HepG2 (cell line): ENCODE data around the gene TSN. TPM values are rescaled to one million over a fixed set of nuclear protein-coding genes. Genes with fewer than 3 reads are reported as not detected.

ENCODE experiments used
- ARID5B ChIP-seq: IDR thresholded peaks from 2 replicates; pipeline ENCODE4 v1.4.0; 2020; ENCODE audit warnings: mild to moderate bottlenecking, missing genetic modification reagents
- ARNTL ChIP-seq: sonication (generic); formaldehyde crosslinking; IDR thresholded peaks from 2 replicates; pipeline ENCODE4 v1.4.0; 2020; ENCODE audit warnings: mild to moderate bottlenecking, missing genetic modification reagents
- BCL6 ChIP-seq: IDR thresholded peaks from 2 replicates; pipeline ENCODE4 v1.6.1; 2016; ENCODE audit warnings: missing genetic modification reagents, missing compliant biosample characterization
- GMEB2 ChIP-seq: IDR thresholded peaks from 2 replicates; pipeline ENCODE4 v1.6.1; 2016; ENCODE audit warnings: missing biosample characterization, missing genetic modification reagents, low read depth
- MAZ ChIP-seq, 2 experiments: sonication (generic) in 1 of 2; formaldehyde crosslinking in 1 of 2; IDR thresholded peaks; 2 replicates each; pipeline versions ENCODE4 v1.5.0 to v1.6.1; 2012 to 2020; ENCODE audit warnings: low read depth in 2 of 2, mild to moderate bottlenecking in 2 of 2, borderline replicate concordance in 1 of 2, improper control_type of control experiment in 1 of 2, low read length in 1 of 2, missing genetic modification reagents in 1 of 2, moderate library complexity in 1 of 2
- MIER2 ChIP-seq: IDR thresholded peaks from 2 replicates; pipeline ENCODE4 v1.6.1; 2016; ENCODE audit warnings: missing biosample characterization, missing genetic modification reagents
- MNT ChIP-seq: fragments of 450-650 bp; IDR thresholded peaks from 2 replicates; pipeline ENCODE4 v1.6.1; 2016
- NR2F2 ChIP-seq: IDR thresholded peaks from 2 replicates; pipeline ENCODE4 v1.6.1; 2012; ENCODE audit warnings: low read depth, inconsistent platforms, borderline replicate concordance
- RELA ChIP-seq: sonication (generic); formaldehyde crosslinking; IDR thresholded peaks from 2 replicates; pipeline ENCODE4 v1.4.0; 2020; ENCODE audit warnings: missing genetic modification reagents
- REST ChIP-seq, 2 experiments: IDR thresholded peaks; 2 replicates each; pipeline ENCODE4 v1.6.1; 2011 to 2012; ENCODE audit warnings: low read length in 2 of 2, borderline replicate concordance in 1 of 2, low read depth in 1 of 2, mild to moderate bottlenecking in 1 of 2, moderate library complexity in 1 of 2
- SMARCE1 ChIP-seq: fragments of 450-650 bp; IDR thresholded peaks from 2 replicates; pipeline ENCODE4 v1.6.1; 2017; ENCODE audit warnings: borderline replicate concordance
- TBX2 ChIP-seq: sonication (generic); formaldehyde crosslinking; IDR thresholded peaks from 2 replicates; pipeline ENCODE4 v1.5.0; 2020; ENCODE audit warnings: missing genetic modification reagents, mild to moderate bottlenecking, borderline replicate concordance
- XRCC5 ChIP-seq: fragments of 200-400 bp; formaldehyde crosslinking; optimal IDR thresholded peaks from 2 replicates; pipeline ENCODE3; 2017; ENCODE audit warnings: mild to moderate bottlenecking, low read length
- ZNF20 ChIP-seq: sonication (generic); formaldehyde crosslinking; IDR thresholded peaks from 2 replicates; pipeline ENCODE4 v1.4.0; 2020; ENCODE audit warnings: mild to moderate bottlenecking, moderate library complexity, missing genetic modification reagents
- ZNF207 ChIP-seq: fragments of 450-650 bp; IDR thresholded peaks from 2 replicates; pipeline ENCODE4 v1.6.1; 2016; ENCODE audit warnings: antibody characterized with exemption, borderline replicate concordance
- ZNF331 ChIP-seq: sonication (generic); formaldehyde crosslinking; IDR thresholded peaks from 2 replicates; pipeline ENCODE4 v1.4.0; 2020; ENCODE audit warnings: missing genetic modification reagents
- ZNF543 ChIP-seq: sonication (generic); formaldehyde crosslinking; IDR thresholded peaks from 2 replicates; pipeline ENCODE4 v1.4.0; 2020; ENCODE audit warnings: mild to moderate bottlenecking, missing genetic modification reagents
- ZNF549 ChIP-seq: sonication (generic); formaldehyde crosslinking; IDR thresholded peaks from 2 replicates; pipeline ENCODE4 v1.5.0; 2020; ENCODE audit warnings: missing genetic modification reagents
- ZNF570 ChIP-seq: sonication (generic); formaldehyde crosslinking; IDR thresholded peaks from 2 replicates; pipeline ENCODE4 v1.4.0; 2020; ENCODE audit warnings: mild to moderate bottlenecking, missing genetic modification reagents, borderline replicate concordance
- ZNF772 ChIP-seq: sonication (generic); formaldehyde crosslinking; IDR thresholded peaks from 2 replicates; pipeline ENCODE4 v1.5.0; 2020; ENCODE audit warnings: mild to moderate bottlenecking, missing genetic modification reagents
- polyA plus RNA-seq, 8 experiments: library from polyadenylated mRNA; depleted of rRNA in 3 of 8; stranded (reverse) in 7 of 8; unstranded in 1 of 8; fragments of >200 nt; fragmentation: Illumina TruSeq in 4 of 8; extraction: Trizol in 4 of 8; gene quantifications; 2 replicates each; pipeline versions ENCODE4 v1.2.1 to v1.2.3, GENCODE V29; 2011 to 2016; ENCODE audit warnings: low read depth in 4 of 8, missing spikeins in 1 of 8, mixed read lengths in 1 of 8; ENCODE audit not compliant: insufficient read depth in 1 of 8
- total RNA-seq, 5 experiments: library from RNA; depleted of rRNA; stranded (reverse); fragments of >200 nt; fragmentation: Illumina TruSeq; extraction: Trizol; gene quantifications; 2 replicates each; pipeline ENCODE4 v1.2.3, GENCODE V29; 2016; ENCODE audit warnings: low read depth in 1 of 5

Gene TSN
- total and polyA plus RNA-seq, 2 of the 13 experiments (the other 11 are each of a cell fraction or from before 2014, with no cell fraction given): 56.4 to 115 TPM

- TF ChIP-seq ARID5B (CRISPR knock-in tag): peak; percentile 74
- TF ChIP-seq NR2F2: no peak
- TF ChIP-seq MNT: no peak
- no peak for TF ChIP-seq ZNF549
- TF ChIP-seq ZNF570 (CRISPR knock-in tag): no peak
- TF ChIP-seq GMEB2 (CRISPR knock-in tag): no peak
- TF ChIP-seq ZNF20 (CRISPR knock-in tag): no peak
- TF ChIP-seq ZNF543 (CRISPR knock-in tag): no peak
- TF ChIP-seq ZNF331 (CRISPR knock-in tag): peak; percentile 24; the same call in 1 of the 2 replicates
- TF ChIP-seq MAZ (IDR thresholded peaks at IDR 0.05; ENCODE audit: borderline replicate concordance, low read depth, low read length): no peak
- no peak for TF ChIP-seq MAZ (CRISPR knock-in tag; IDR thresholded peaks at IDR 0.05; ENCODE audit: low read depth)
- peak; percentile 62; the same call in 1 of the 2 replicates for TF ChIP-seq MIER2 (CRISPR knock-in tag)
- 0 out of 4 replicates have a peak, but pooled peaks of 1 of the 2 experiments have one; percentile 62 for TF ChIP-seq REST (IDR thresholded peaks at IDR 0.05; ENCODE audit: borderline replicate concordance in 1 of 2, low read depth in 1 of 2, low read length in 2 of 2)
- TF ChIP-seq BCL6 (CRISPR knock-in tag): peak; percentile 50; the same call in 1 of the 2 replicates
- 0 out of 2 replicates have a peak, but pooled peaks have one; percentile 38 for TF ChIP-seq ARNTL
- TF ChIP-seq ZNF772: no peak
- TF ChIP-seq ZNF207: no peak
- peak; percentile 36 for TF ChIP-seq XRCC5
- TF ChIP-seq RELA: no peak
- no peak for TF ChIP-seq SMARCE1
- TF ChIP-seq TBX2: no peak
These were observed 54.2 kb downstream of the TSN start (continued) for GRCh38 chr2:121809607-121810006.
